HG03280 (cell line): ENCODE measurements around the gene CTBS.

Experiments
- ATAC-seq: cut with Tn5 transposase; IDR thresholded peaks from one replicate; pipeline ENCODE4 v1.9.1; 2021; ENCODE audit warnings: mild to moderate bottlenecking, moderate library complexity; ENCODE audit not compliant: unreplicated experiment

The CTBS gene

GRCh38 chr1:84506729-84507453 lies 67.3 kb downstream of the CTBS start:
- ATAC-seq: no peak

- peak; percentile 85 for ATAC-seq
Observed at GRCh38 chr1:84506002-84506728, 68.1 kb downstream of the CTBS start, which contains the start of the genes GNG5 and SPATA1. Gene GNG5 (minus strand): TSS chr1:84506581. CDS start chr1:84506091, 490 bp downstream. Gene SPATA1 (plus strand): TSS chr1:84506386. CDS start chr1:84516360, 9,974 bp downstream.

GRCh38 chr1:84505493-84506001 lies 68.7 kb downstream of the CTBS start:
- peak; percentile 33 for ATAC-seq

- no peak for ATAC-seq
Observed at GRCh38 chr1:84504580-84505492, 69.4 kb downstream of the CTBS start.

- no peak for ATAC-seq
Observed at GRCh38 chr1:84502927-84503326, 71.3 kb downstream of the CTBS start.
